ENCODE results near the gene PSMD12.
A peak's percentile ranks its signal among the peaks of the same experiment; 100 is the strongest.
"Not testable (repeated sequence)": the region's sequence is repeated elsewhere in the genome, so short reads cannot be mapped to it uniquely, and the experiment has no call there.

The PSMD12 gene

GRCh38 chr17:67399676-67400075, 33.3 kb upstream of the PSMD12 start:
- no peaks in the 10 kb centered on the region for H3K9me3 Mint-ChIP-seq
- peaks cover 84% of the 10 kb centered on the region for H3K4me1 Mint-ChIP-seq
- H3K27ac Mint-ChIP-seq: peak overlapping the region; percentile 91
- no peak for DNase-seq
- H3K27me3 Mint-ChIP-seq: no peaks in the 10 kb centered on the region
- no peak for ATAC-seq
- peaks cover 9% of the 10 kb centered on the region for H3K36me3 Mint-ChIP-seq (ENCODE audit: low read depth)
- H3K4me3 Mint-ChIP-seq: peak overlapping the region; percentile 68

- DNase-seq (no peak), ATAC-seq (no peak)
- Mint-ChIP-seq H3K9me3 (no peaks in the 10 kb centered on the region), H3K27me3 (no peaks in the 10 kb centered on the region), H3K27ac (peak overlapping the region; percentile 97), H3K4me1 (peaks cover 82% of the 10 kb centered on the region), H3K36me3 (ENCODE audit: low read depth) (peaks cover 26% of the 10 kb centered on the region), H3K4me3 (no peak overlapping the region)
Measured at GRCh38 chr17:67393809-67394397, 27.5 kb upstream of the PSMD12 start.

GRCh38 chr17:67392111-67392510, 25.7 kb upstream of the PSMD12 start:
- Mint-ChIP-seq H3K36me3 (ENCODE audit: low read depth) (peaks cover 22% of the 10 kb centered on the region), H3K4me3 (peak overlapping the region; percentile 76), H3K4me1 (peaks cover 79% of the 10 kb centered on the region), H3K27ac (peak overlapping the region; percentile 97), H3K9me3 (no peaks in the 10 kb centered on the region), H3K27me3 (no peaks in the 10 kb centered on the region)
- ATAC-seq (no peak), DNase-seq (no peak)

- ATAC-seq (peak; percentile 94), DNase-seq (peak; percentile 74)
- Mint-ChIP-seq H3K4me3 (peak overlapping the region; percentile 76), H3K27ac (peak overlapping the region; percentile 97), H3K36me3 (ENCODE audit: low read depth) (peaks cover 23% of the 10 kb centered on the region), H3K9me3 (no peaks in the 10 kb centered on the region), H3K27me3 (no peaks in the 10 kb centered on the region), H3K4me1 (peaks cover 86% of the 10 kb centered on the region)
Measured at GRCh38 chr17:67390646-67391361, 24.4 kb upstream of the PSMD12 start.

GRCh38 chr17:67390006-67390645, 23.7 kb upstream of the PSMD12 start:
- Mint-ChIP-seq H3K4me3 (peak overlapping the region; percentile 76), H3K4me1 (peaks cover 83% of the 10 kb centered on the region)

GRCh38 chr17:67388986-67389385, 22.6 kb upstream of the PSMD12 start:
- no peak for ATAC-seq
- peak overlapping the region; percentile 75 for H3K27ac Mint-ChIP-seq
- peaks cover 18% of the 10 kb centered on the region for H3K36me3 Mint-ChIP-seq (ENCODE audit: low read depth)
- no peak for DNase-seq
- no peaks in the 10 kb centered on the region for H3K9me3 Mint-ChIP-seq
- peak overlapping the region; percentile 24 for H3K4me3 Mint-ChIP-seq
- H3K27me3 Mint-ChIP-seq: no peaks in the 10 kb centered on the region
- H3K4me1 Mint-ChIP-seq: peaks cover 77% of the 10 kb centered on the region

More at GRCh38 chr17:67390006-67390645, 23.7 kb upstream of the PSMD12 start:
- Mint-ChIP-seq H3K36me3 (ENCODE audit: low read depth) (peaks cover 21% of the 10 kb centered on the region), H3K9me3 (no peaks in the 10 kb centered on the region), H3K27me3 (no peaks in the 10 kb centered on the region), H3K27ac (peak overlapping the region; percentile 97)
- ATAC-seq (no peak), DNase-seq (no peak)

GRCh38 chr17:67388536-67388935, 22.2 kb upstream of the PSMD12 start:
- H3K4me1 Mint-ChIP-seq: peaks cover 76% of the 10 kb centered on the region
- not testable (repeated sequence) for H3K27me3 Mint-ChIP-seq, ATAC-seq, DNase-seq, H3K9me3 Mint-ChIP-seq, H3K4me3 Mint-ChIP-seq
- H3K27ac Mint-ChIP-seq: peak overlapping the region; percentile 75
- H3K36me3 Mint-ChIP-seq (ENCODE audit: low read depth): peaks cover 17% of the 10 kb centered on the region

GRCh38 chr17:67386965-67387551, 20.7 kb upstream of the PSMD12 start:
- H3K27ac Mint-ChIP-seq: peak overlapping the region; percentile 75
- peaks cover 14% of the 10 kb centered on the region for H3K36me3 Mint-ChIP-seq (ENCODE audit: low read depth)
- DNase-seq (peak; percentile 85), ATAC-seq (no peak)
- H3K9me3 Mint-ChIP-seq: no peaks in the 10 kb centered on the region
- no peaks in the 10 kb centered on the region for H3K27me3 Mint-ChIP-seq
- no peak overlapping the region for H3K4me3 Mint-ChIP-seq
- H3K4me1 Mint-ChIP-seq: peaks cover 71% of the 10 kb centered on the region

GRCh38 chr17:67385122-67385988, 19.0 kb upstream of the PSMD12 start:
- H3K9me3 Mint-ChIP-seq: no peaks in the 10 kb centered on the region
- no peak overlapping the region for H3K4me3 Mint-ChIP-seq
- DNase-seq (no peak), ATAC-seq (no peak)
- H3K36me3 Mint-ChIP-seq (ENCODE audit: low read depth): peaks cover 12% of the 10 kb centered on the region
- H3K27me3 Mint-ChIP-seq: no peaks in the 10 kb centered on the region
- peaks cover 67% of the 10 kb centered on the region for H3K4me1 Mint-ChIP-seq
- peak overlapping the region; percentile 18 for H3K27ac Mint-ChIP-seq

- H3K36me3 Mint-ChIP-seq (ENCODE audit: low read depth): peaks cover 19% of the 10 kb centered on the region
- H3K9me3 Mint-ChIP-seq: no peaks in the 10 kb centered on the region
- ATAC-seq (no peak), DNase-seq (no peak)
- H3K27me3 Mint-ChIP-seq: no peaks in the 10 kb centered on the region
- peaks cover 51% of the 10 kb centered on the region for H3K4me1 Mint-ChIP-seq
- peak overlapping the region; percentile 61 for H3K27ac Mint-ChIP-seq
- peak overlapping the region; percentile 46 for H3K4me3 Mint-ChIP-seq
Measured at GRCh38 chr17:67381929-67382257, 15.5 kb upstream of the PSMD12 start.

- Mint-ChIP-seq H3K9me3 (no peaks in the 10 kb centered on the region), H3K27ac (peak overlapping the region; percentile 97), H3K4me3 (peak overlapping the region; percentile 91), H3K27me3 (no peaks in the 10 kb centered on the region), H3K4me1 (peaks cover 58% of the 10 kb centered on the region), H3K36me3 (ENCODE audit: low read depth) (peaks cover 17% of the 10 kb centered on the region)
- ATAC-seq (no peak), DNase-seq (no peak)
Measured at GRCh38 chr17:67379251-67379630, 12.9 kb upstream of the PSMD12 start.

GRCh38 chr17:67378454-67379250, 12.3 kb upstream of the PSMD12 start:
- DNase-seq: peak; percentile 86
- Mint-ChIP-seq H3K27me3 (no peaks in the 10 kb centered on the region), H3K9me3 (no peaks in the 10 kb centered on the region), H3K36me3 (ENCODE audit: low read depth) (peaks cover 15% of the 10 kb centered on the region), H3K4me1 (peaks cover 57% of the 10 kb centered on the region), H3K4me3 (peak overlapping the region; percentile 91), H3K27ac (peak overlapping the region; percentile 97)
- ATAC-seq: peak; percentile 52

Measured in activated naive CD8-positive, alpha-beta T cell treated with anti-CD3 and anti-CD28 coated beads, Interleukin-2, amount 50 U/mL, for 24 hours (primary cell).